GM20000 (cell line): ENCODE results near the gene DPCD.
"Not testable (repeated sequence)": the region's sequence is repeated elsewhere in the genome, so short reads cannot be mapped to it uniquely, and the experiment has no call there.

ENCODE experiments used
- DNase-seq: peaks from one replicate; pipeline ENCODE4 v3.0.0; 2012; ENCODE audit warnings: low spot score
- CTCF ChIP-seq: IDR thresholded peaks from 2 replicates; pipeline ENCODE4 v1.5.1; 2012; ENCODE audit warnings: mild to moderate bottlenecking, control low read depth; ENCODE audit errors: extremely low read depth, missing control alignments

The DPCD gene

GRCh38 chr10:101629837-101630632, 41.9 kb downstream of the DPCD start:
- no peak for TF ChIP-seq CTCF
- no peak for DNase-seq

- no peak for TF ChIP-seq CTCF
These were observed 42.5 kb downstream of the DPCD start for GRCh38 chr10:101630633-101630920.

GRCh38 chr10:101631821-101632475, 43.8 kb downstream of the DPCD start:
- no peak for DNase-seq
- TF ChIP-seq CTCF, result no peak

More at GRCh38 chr10:101630633-101630920, 42.5 kb downstream of the DPCD start:
- DNase-seq, result no peak

- not testable (repeated sequence) for DNase-seq
These were observed 45.4 kb downstream of the DPCD start for GRCh38 chr10:101633510-101633909.

GRCh38 chr10:101639141-101639900, 51.2 kb downstream of the DPCD start:
- TF ChIP-seq CTCF, result no peak
- no peak for DNase-seq

- no peak for DNase-seq
- TF ChIP-seq CTCF, result no peak
These were observed 55.4 kb downstream of the DPCD start for GRCh38 chr10:101643546-101643945.

- no peak for TF ChIP-seq CTCF
- no peak for DNase-seq
These were observed 55.9 kb downstream of the DPCD start for GRCh38 chr10:101644002-101644401.

- no peak for DNase-seq
- TF ChIP-seq CTCF, result no peak
These were observed 57.5 kb downstream of the DPCD start for GRCh38 chr10:101645659-101646058.
